Esophagus squamous epithelium (tissue), 4 donors: ENCODE data around the gene FAS.

Experiments
- CTCF ChIP-seq, 6 experiments: fragments of 450-650 bp in 4 of 6; fragments of 200-600 bp in 2 of 6; sonication (generic) in 2 of 6; IDR thresholded peaks; one replicate each; pipeline ENCODE4 v1.5.1; 2016 to 2019; ENCODE audit warnings: antibody characterized with exemption in 6 of 6, mild to moderate bottlenecking in 4 of 6, moderate library complexity in 4 of 6
- POLR2A ChIP-seq, 4 donors: fragments of 450-650 bp; IDR thresholded peaks; one replicate each; pipeline ENCODE4 v1.6.1; 2017; ENCODE audit warnings: antibody characterized with exemption in 4 of 4, mild to moderate bottlenecking in 4 of 4, moderate library complexity in 3 of 4

GRCh38 chr10:88980247-88980646 lies 10.4 kb upstream of the FAS start:
- TF ChIP-seq CTCF (IDR thresholded peaks at IDR 0.05) (no peak), POLR2A (IDR thresholded peaks at IDR 0.05) (no peak)
